SK-N-SH treated with all-trans-retinoic acid at 6 μM for 48 hours (cell line): Measurements from ENCODE around the gene SDHA.

Source experiments
- ARNTL ChIP-seq: fragments of 450-650 bp; formaldehyde crosslinking; IDR thresholded peaks from 2 replicates; pipeline ENCODE4 v1.5.0; 2020; ENCODE audit warnings: low read depth, mild to moderate bottlenecking, moderate library complexity, borderline replicate concordance
- CSDC2 ChIP-seq: fragments of 250-450 bp; sonication (Bioruptor Pico); IDR thresholded peaks from 2 replicates; pipeline ENCODE4 v1.5.0; 2020; ENCODE audit warnings: mild to moderate bottlenecking, moderate library complexity
- CSRNP3 ChIP-seq: fragments of 250-450 bp; sonication (Bioruptor Pico); IDR thresholded peaks from 2 replicates; pipeline ENCODE4 v1.5.1; 2021; ENCODE audit warnings: mild to moderate bottlenecking, moderate library complexity
- GLIS3 ChIP-seq: fragments of 250-450 bp; sonication (Bioruptor Pico); IDR thresholded peaks from 2 replicates; pipeline ENCODE4 v1.5.0; 2020; ENCODE audit warnings: mild to moderate bottlenecking, moderate library complexity
- ISL1 ChIP-seq: fragments of 250-450 bp; sonication (Bioruptor Pico); IDR thresholded peaks from 2 replicates; pipeline ENCODE4 v2.1.2; 2022; ENCODE audit warnings: mild to moderate bottlenecking, moderate library complexity
- PATZ1 ChIP-seq: fragments of 250-450 bp; sonication (Bioruptor Pico); IDR thresholded peaks from 2 replicates; pipeline ENCODE4 v1.8.0; 2020; ENCODE audit warnings: mild to moderate bottlenecking, moderate library complexity, borderline replicate concordance
- POU6F1 ChIP-seq: fragments of 250-450 bp; sonication (Bioruptor Pico); IDR thresholded peaks from 2 replicates; pipeline ENCODE4 v1.8.0; 2021; ENCODE audit warnings: low read depth, mild to moderate bottlenecking, moderate library complexity, borderline replicate concordance
- SNAI2 ChIP-seq: fragments of 250-450 bp; sonication (Bioruptor Pico); IDR thresholded peaks from 2 replicates; pipeline ENCODE4 v1.5.0; 2020; ENCODE audit warnings: mild to moderate bottlenecking, moderate library complexity
- TCF4 ChIP-seq: fragments of 250-450 bp; sonication (Bioruptor Pico); IDR thresholded peaks from 2 replicates; pipeline ENCODE4 v1.8.0; 2021; ENCODE audit warnings: mild to moderate bottlenecking, moderate library complexity, borderline replicate concordance
- TSHZ2 ChIP-seq: fragments of 250-450 bp; sonication (Bioruptor Pico); IDR thresholded peaks from 2 replicates; pipeline ENCODE4 v1.5.0; 2020; ENCODE audit warnings: mild to moderate bottlenecking, moderate library complexity
- ZFP3 ChIP-seq: fragments of 250-450 bp; sonication (Bioruptor Pico); IDR thresholded peaks from 2 replicates; pipeline ENCODE4 v1.5.0; 2020; ENCODE audit warnings: mild to moderate bottlenecking, moderate library complexity
- ZNF70 ChIP-seq: fragments of 450-650 bp; formaldehyde crosslinking; IDR thresholded peaks from 2 replicates; pipeline ENCODE4 v1.5.0; 2020; ENCODE audit warnings: mild to moderate bottlenecking, moderate library complexity

GRCh38 chr5:181566-181965 lies 36.6 kb upstream of the SDHA start:
- TF ChIP-seq CSDC2 (CRISPR knock-in tag) (no peak), PATZ1 (CRISPR knock-in tag) (no peak), ARNTL (CRISPR knock-in tag) (no peak), POU6F1 (CRISPR knock-in tag) (no peak), TCF4 (CRISPR knock-in tag) (no peak), CSRNP3 (no peak), ZFP3 (no peak), TSHZ2 (CRISPR knock-in tag) (no peak), GLIS3 (CRISPR knock-in tag) (no peak), ISL1 (CRISPR knock-in tag) (no peak), SNAI2 (CRISPR knock-in tag) (no peak), ZNF70 (CRISPR knock-in tag) (no peak)
